ENCODE data around the gene MAPKAPK5.
"Not testable (repeated sequence)": the region's sequence is repeated elsewhere in the genome, so short reads cannot be mapped to it uniquely, and the experiment has no call there.

The MAPKAPK5 gene

DNA sequence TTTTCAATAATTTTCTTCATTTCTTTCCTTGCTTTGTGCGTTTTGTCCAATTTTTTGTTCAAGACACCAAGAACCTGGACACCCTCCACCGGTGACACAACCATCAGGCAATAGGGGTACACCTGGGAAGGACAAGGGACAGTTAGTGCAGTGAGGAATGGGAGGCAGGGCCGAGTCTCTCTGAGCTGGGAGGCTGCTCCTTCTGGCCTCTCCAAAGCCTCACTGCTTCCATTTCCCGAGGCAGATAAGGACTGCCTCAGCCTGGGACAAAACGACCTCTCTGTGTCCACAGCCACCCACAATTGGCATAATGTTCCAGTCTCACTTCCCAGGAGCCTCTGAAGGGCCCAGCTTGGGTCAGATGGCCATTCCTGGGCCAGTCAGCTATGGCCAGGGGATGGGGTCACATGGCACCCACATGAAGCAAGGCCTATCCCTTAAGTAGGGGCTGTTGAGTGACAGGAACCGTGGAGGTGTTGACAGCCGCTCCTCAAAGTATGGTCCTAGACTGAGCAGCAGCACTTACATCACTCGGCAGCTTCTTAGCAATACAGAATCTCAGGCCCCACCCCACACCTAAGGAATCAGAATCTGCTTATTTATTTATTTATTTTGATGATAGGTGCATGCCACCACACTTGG is 13.6 kb upstream of the MAPKAPK5 start:
- DNase-seq, result no peak

DNA sequence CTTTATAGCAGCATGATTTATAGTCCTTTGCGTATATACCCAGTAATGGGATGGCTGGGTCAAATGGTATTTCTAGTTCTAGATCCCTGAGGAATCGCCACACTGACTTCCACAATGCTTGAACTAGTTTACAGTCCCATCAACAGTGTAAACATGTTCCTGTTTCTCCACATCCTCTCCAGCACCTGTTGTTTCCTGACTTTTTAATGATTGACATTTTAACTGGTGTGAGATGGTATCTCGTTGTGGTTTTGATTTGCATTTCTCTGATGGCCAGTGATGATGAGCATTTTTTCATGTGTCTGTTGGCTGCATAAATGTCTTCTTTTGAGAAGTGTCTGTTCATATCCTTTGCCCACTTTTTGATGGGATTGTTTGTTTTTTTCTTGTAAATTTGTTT is 12.4 kb upstream of the MAPKAPK5 start:
- not testable (repeated sequence) for DNase-seq

DNA sequence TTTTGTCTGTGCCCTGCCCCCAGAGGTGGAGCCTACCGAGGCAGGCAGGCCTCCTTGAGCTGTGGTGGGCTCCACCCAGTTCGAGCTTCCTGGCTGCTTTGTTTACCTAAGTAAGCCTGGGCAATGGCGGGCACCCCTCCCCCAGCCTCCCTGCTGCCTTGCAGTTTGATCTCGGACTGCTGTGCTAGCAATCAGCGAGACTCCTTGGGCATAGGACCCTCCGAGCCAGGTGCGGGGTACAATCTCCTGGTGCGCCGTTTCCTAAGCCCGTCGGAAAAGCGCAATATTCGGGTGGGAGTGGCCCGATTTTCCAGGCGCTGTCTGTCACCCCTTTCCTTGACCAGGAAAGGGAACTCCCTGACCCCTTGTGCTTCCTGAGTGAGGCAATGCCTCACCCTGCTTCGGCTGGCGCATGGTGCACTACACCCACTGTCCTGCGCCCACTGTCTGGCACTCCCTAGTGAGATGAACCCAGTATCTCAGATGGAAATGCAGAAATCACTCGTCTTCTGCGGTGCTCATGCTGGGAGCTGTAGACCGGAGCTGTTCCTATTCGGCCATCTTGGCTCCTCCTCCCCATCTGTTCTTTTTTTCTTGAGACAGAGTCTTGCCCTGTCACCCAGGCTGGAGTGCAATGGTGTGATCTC is 7.2 kb upstream of the MAPKAPK5 start:
- not testable (repeated sequence) for DNase-seq

DNA sequence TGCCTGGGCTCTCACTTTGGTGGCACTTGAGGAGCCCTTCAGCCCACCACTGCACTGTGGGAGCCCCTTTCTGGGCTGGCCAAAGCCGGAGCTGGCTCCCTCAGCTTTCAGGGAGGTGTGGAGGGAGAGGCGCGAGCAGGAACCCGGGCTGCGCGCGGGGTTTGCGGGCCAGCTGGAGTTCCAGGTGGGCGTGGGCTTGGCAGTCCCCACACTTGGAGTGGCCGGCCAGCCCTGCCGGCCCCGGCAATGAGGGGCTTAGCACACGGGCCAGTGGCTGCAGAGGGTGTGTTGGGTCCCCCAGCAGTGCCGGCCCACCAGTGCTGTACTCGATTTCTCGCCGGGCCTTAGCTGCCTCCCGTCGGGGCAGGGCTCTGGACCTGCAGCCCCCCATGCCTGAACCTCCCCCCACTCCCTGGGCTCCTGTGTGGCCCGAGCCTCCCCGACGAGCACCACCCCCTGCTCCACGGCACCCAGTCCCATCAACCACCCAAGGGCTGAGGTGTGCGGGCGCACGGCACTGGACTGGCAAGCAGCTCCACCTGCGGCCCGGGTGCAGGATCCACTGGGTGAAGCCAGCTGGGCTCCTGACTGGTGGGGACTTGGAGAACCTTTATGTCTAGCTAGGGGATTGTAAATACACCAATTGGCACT is 6.4 kb upstream of the MAPKAPK5 start:
- not testable (repeated sequence) for DNase-seq

DNA sequence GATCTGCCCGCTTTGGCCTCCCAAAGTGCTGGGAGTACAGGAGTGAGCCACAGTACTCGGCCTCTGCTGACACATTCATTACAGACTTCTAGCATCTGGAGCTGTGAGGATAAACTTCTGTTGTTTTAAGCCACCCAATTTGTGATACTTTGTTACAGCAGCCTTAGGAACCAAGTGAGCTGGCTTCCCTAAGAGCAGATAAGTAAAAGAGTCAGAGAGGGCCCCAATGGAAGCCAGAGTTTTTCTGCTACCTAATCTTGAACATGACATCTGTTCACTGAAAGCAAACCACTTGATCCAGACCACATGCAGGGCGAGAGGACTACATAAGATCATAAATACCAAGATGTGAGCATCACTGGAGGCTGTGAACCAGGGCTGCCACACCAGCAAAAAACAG is 3.7 kb upstream of the MAPKAPK5 start:
- DNase-seq, result no peak

DNA sequence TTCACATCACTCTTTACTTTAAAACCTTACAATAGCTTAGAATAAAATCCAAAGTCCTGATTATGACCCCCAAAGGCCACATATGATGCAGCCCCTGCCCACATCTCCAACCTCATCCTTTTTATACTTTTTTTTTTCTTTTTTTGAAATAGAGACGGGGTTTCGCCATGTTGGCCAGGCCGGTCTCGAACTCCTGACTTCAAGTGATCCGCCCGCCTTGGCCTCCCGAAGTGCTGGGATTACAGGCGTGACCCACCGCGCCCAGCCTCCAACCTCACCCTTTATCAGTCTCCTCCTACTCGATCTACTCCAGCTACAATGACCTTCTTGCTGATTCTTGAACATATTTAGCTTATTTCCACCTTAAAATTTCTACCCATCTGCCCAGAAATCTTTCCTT is 1.2 kb upstream of the MAPKAPK5 start:
- no peak for DNase-seq

DNA sequence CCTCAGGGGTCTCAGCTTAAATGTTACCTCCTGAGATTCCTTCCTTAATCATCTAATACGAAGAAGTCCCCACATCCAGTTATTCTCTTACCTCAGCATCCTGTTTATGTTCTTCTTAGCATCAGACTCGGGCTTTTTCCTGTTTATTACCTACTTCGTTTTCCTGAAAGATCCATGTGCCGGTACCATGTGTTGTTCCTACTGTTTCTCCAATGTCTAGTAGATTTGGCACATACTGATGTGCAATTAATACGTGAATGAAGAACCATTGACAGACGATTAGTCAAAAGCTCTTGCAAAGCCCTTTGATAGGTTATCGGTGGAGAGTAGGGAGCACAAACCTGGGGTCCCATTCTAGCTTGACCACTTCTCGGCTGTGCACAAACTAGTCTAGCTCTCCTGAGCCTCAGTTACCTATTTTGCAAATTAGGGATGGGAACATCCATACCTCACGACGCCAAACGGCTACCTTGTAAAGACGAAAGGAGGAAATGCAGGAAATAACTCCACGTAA is 735 bp upstream of the MAPKAPK5 start:
- no peak for DNase-seq

DNA sequence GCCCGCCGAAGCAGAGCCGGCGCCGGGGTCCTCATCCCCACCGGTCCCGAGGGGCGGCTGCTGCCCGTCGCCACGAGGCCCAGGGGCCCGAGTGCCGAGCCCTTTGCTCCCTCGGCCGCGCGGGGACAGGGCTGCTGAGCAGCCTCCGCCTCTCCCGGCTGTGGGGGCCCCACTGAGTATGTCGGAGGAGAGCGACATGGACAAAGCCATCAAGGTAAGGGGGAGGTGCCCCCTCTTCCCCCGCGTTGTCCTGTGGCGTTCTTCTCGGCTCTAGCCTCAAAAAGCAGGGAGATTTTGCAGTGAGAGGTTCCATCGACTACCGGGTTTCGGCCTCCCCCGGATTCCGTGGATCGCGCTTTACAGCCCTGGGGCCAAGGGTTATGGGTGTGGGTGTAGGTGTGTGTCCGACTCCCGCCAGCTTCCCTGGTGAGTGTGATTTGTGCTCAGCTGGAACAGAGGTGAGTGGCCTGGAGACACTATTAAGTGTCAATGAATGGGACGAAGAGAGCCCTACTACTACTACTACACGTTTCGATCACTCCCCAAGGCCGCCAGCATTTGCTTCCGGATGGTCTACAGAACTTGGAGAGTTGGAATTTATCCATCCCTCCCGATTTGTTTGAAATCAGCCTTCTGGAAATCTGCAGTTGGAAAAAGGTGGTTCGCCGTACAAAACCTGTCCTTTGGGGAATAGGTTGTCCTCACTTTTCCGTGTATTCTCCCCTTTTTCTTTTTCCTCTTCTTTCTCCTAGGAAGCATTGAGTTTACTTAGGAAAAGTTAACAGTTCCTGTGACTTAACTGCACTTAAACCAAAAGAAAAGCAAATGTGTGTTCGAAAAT is 748 bp downstream of the MAPKAPK5 start:
- no peak for DNase-seq

DNA sequence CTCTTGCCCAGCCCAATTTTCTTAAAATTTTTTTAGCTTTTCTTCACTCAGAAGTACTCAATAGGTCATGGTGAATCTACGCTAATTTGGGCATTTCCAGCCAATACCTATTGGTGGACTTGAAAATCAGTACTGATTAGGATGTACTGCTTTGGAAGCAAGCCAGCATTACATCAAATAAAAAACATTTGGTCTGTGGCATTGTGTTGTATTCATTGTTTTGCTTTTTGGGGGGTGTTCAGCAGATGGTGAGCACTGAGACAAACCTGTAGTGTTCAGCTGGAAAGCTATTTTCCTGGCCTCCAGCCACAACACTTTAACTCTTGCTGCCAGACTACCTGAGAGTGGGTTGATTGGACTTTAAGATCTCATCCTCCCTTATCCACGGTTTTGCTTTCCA is 4.0 kb downstream of the MAPKAPK5 start:
- DNase-seq, result no peak

DNA sequence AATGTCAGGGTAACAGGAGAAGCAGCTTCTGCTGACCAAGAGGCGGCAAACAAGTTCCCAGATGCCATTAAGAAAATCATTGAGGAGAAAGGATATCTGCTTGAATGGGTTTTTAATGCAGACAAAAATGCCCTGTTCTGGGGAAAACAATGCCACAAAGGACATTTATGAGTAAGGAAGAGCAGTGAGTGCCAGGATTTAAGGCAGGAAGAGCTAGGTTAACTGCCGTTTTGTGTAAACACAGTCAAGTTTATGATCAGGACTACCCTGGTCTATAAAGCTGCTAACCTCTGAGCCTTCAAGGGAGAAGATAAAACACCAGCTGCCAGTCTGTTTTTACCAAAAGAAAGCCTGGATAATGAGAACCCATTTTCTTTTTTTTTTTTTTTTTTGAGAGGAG is 8.5 kb downstream of the MAPKAPK5 start:
- DNase-seq, result no peak

DNA sequence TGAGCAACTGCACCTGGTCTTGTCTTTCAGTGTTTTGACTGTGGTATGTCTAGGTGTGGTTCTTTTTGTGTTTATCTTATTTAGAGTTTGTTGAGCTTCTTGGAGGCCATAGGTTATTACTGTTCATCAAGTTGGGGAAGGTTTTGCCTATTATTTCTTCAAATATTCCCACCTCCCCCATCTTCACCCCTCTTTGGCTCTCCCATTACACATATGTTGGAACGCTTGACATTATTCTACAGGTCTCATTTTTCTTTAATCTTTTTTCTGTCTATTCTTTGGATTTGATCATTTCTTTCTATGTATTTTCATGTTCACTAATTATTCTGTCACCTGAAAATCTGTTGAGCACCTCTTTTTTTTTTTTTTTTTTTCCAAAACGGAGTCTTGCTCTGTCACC is 16.2 kb downstream of the MAPKAPK5 start:
- no peak for DNase-seq

DNA sequence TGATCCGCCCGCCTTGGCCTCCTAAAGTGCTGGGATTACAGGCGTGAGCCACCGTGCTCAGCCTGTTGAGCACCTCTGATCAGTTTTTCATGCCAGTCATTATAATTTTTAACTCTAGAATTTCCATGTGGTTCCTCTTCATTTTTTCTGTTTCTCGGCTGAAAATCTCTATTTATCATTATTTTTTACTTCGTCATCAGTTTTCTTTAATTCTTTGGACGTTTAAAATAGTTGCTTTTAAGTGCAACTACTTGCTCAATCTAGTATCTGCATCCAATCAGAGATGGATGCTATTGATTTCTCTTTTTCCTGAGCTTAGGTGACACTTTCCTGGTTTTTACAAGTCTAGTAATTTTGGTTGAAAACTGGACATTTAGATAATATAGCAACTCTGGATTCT is 16.8 kb downstream of the MAPKAPK5 start:
- DNase-seq, result no peak

DNA sequence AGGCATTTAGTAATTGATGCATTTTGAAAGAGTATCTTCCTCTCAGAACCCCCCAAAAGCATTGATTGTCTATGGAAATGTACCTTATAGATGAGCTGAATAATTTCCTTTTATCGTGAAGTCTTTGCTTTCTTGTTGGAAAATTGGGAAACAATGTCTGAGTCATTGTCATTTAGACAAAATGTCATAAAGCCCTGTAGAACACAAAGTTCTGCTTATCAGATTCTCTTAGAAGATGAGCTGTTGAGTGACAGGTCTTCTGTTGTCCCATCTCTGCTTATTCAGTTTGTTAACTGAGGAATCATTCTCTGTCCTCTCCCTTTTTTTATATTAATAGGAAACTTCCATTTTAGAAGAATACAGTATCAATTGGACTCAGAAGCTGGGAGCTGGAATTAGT is 22.9 kb downstream of the MAPKAPK5 start:
- no peak for DNase-seq

DNA sequence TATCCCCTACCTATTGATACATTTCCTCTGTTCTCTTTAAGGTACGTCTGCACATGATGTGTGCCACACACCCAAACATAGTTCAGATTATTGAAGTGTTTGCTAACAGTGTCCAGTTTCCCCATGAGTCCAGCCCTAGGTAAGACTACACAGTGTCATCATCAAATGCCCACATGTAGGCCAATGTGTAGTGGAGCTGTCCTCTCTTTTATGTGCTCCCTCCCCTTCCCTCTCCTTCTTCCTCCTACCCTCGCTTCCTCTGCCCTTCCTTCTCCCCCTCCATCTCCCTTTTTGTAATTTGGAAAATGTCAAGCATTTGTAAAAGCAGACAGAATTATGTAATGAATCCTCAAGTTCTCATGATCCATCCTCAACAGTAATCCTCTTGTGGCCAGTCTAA is 25.5 kb downstream of the MAPKAPK5 start:
- DNase-seq, result no peak

DNA sequence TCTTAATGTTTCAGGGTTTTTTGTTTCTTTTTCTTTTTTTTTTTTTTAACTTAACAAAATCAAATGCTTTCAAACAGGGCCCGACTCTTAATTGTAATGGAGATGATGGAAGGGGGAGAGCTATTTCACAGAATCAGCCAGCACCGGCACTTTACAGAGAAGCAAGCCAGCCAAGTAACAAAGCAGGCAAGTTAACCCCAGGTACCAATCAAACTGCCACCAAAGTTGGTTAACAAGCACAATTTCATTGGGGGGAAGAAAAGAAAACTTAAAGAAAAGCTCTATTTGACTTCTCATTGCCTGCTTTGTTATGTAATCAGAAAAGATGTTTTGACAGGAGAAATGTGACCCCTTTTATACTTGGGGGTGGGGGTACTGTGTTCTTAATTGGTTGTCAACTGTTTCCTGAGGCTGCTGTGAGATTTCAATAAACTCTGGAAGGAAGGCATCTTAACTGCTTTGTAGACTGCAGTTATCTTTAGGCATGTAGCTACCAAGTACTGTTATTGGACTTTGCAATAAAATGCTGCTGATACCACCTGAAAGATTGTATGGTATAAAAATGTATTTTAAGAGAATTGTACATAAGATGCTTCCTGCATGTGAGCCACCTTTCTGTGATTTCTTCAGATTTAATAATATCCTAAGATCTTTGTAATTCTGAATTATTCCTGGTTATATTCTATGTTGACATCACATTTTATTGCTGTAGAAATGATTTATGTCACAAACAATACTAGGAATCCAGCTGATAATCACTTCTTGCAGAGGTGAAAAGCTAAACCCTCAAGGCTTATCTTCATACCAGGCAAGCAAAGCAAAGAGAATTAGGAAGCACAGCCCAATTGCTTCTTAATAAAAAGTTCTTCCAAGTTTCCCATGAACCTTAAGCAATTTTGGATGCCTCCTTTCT is 26.9 kb downstream of the MAPKAPK5 start:
- no peak for DNase-seq

DNA sequence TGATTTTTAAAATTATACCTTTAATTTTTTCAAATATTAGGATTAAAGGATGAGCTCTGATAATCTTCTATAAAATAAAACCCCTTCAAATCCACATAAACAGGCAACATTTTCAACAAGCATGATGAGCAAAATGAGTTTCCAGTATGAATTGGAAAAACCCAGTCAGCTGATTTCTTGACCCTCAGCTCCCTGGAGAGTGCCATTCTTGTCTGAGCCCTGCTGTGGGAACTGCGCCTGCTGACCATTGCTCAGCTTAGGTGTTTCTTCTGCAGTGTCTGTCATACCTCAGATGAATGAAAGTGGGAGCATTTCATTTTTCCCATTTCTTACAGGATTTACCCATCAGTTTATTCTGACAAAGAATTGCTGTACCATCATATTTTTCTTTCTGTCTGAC is 27.6 kb downstream of the MAPKAPK5 start:
- no peak for DNase-seq

DNA sequence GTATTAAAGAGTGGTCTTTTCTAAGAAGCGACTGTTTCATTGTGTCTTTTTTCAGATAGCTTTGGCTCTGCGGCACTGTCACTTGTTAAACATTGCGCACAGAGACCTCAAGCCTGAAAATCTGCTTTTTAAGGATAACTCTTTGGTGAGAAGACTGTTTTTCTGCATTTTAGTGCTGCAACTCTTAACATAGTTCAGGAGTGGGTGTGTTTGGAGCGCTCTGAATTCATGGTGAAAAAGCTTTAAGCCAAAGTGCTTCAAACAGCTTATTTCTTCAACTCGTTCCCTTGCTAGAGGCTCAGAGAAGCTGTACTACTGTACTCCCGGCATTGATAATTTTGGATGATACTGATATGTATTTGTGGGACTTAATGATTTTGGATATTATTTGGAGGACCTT is 28.2 kb downstream of the MAPKAPK5 start:
- no peak for DNase-seq

DNA sequence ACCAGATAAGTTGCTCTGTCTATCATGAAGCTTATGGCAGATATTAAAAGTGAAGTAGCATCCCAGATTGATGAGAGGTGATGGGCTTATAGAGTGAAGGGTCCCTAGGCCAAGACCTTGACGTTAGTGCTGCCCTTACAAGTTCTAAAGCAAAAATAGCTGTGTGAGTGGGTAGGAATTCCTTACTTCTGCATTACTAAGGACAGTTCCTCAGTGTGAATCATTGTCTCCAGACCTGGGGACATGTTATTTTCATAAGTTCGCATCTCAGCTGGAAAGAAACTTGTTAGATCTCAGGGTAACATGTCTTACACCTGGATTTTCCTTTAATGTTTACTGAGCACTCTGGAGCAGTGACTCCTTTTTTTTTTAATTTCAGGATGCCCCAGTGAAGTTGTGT is 28.7 kb downstream of the MAPKAPK5 start:
- no peak for DNase-seq

DNA sequence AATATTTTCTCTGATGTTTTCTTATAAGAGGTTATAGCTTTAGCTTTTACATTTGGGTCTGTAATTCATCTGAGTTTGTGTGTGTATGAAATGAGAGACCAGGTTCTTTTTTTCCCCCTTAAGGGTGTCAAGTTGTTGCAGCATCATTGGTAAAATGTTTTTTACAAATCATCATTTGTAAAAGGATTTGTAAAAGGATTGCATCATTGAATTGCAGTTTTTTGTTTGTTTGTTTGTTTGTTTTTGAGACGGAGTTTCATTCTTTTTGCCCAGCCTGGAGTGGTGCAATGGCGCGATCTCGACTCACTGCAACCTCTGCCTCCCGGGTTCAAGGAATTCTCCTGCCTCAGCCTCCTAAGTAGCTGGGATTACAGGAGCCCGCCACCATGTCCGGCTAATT is 31.1 kb downstream of the MAPKAPK5 start:
- no peak for DNase-seq

DNA sequence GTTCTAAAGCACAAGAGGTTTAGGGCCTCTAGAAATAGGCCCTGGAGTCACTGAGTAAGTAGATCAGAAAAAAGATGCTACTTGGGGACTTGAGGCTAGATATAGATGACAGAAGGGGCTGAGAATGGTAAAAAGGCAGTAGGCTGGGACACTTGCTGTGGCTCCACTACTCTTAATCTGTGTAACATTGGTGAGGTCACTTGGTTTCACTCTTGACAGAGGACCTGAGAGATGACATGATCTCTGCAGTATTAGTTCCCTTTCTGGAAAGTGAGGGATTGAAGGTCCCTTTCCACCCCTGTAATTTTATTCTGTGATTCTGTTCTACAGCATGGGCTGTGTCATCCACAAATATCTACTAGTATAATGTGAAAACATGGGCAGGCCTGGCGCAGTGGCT is 39.7 kb downstream of the MAPKAPK5 start:
- no peak for DNase-seq

DNA sequence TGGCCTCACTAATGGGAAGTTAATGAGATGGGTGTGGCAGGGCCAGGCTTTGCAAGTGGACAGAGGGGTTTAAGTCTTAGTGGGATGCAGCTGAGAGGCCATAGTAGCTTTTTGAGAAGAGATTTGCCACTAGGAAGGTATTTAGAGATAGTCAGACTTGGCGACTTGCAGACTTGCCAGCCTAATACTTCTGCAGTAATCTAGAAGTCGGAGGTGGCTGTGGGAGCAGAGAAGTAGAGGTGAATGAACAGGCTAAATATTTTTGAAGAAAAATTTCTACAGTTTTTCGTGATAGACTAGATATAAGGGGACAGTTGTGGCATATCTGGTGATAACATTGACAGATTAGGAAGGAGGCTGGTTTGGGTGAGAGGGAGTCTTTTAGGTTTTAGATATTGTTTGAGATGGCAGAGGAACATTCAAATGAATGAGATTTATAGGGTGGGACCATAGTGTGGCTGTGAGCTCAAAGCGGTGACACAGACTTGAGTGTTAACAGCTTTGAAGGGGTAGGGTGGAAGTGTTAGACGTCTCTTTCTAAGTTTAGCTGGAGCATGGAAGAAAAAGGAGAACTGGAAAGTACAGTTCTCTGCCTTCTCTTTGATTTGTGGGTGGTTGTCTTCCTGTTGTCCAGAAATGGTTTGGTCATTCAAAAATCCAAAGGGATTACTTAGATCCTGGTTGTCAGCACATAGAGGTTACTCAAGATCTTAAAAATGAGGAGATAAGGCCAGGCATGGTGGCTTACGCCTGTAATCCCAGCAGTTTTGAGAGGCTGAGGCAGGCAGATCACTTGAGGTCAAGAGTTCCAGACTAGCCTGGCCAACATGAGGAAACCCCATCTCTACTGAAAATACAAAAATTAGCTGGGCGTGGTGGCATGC is 44.9 kb downstream of the MAPKAPK5 start:
- DNase-seq, result no peak
